GM21515 (cell line): ENCODE measurements around the gene UQCRC1.
A peak's percentile ranks its signal among the peaks of the same experiment; 100 is the strongest.
"Not testable (repeated sequence)": the region's sequence is repeated elsewhere in the genome, so short reads cannot be mapped to it uniquely, and the experiment has no call there.

Experiments
- ATAC-seq: cut with Tn5 transposase; IDR thresholded peaks from one replicate; pipeline ENCODE4 v1.9.1; 2021; ENCODE audit not compliant: unreplicated experiment

The UQCRC1 gene

GRCh38 chr3:48556796-48557626 is 52.4 kb downstream of the UQCRC1 start, which contains the start of gene PFKFB4:
Gene PFKFB4 (minus strand): TSS chr3:48556803. CDS start chr3:48556777, 26 bp downstream.
- peak; percentile 81 for ATAC-seq

GRCh38 chr3:48555949-48556795 is 53.3 kb downstream of the UQCRC1 start:
- no peak for ATAC-seq

GRCh38 chr3:48555231-48555948 is 54.1 kb downstream of the UQCRC1 start:
- ATAC-seq: no peak

- no peak for ATAC-seq
Observed at GRCh38 chr3:48553886-48554845, 55.3 kb downstream of the UQCRC1 start.

- ATAC-seq: no peak
Observed at GRCh38 chr3:48553361-48553760, 56.1 kb downstream of the UQCRC1 start.

- ATAC-seq: no peak
Observed at GRCh38 chr3:48552111-48552951, 57.1 kb downstream of the UQCRC1 start.

GRCh38 chr3:48551651-48552050 is 57.8 kb downstream of the UQCRC1 start:
- not testable (repeated sequence) for ATAC-seq
